HG02759 (cell line): ENCODE results near the gene FAM98B.

Experiments used
- ATAC-seq: cut with Tn5 transposase; IDR thresholded peaks from one replicate; pipeline ENCODE4 v1.9.1; 2021; ENCODE audit warnings: mild to moderate bottlenecking, moderate library complexity; ENCODE audit not compliant: unreplicated experiment

FAM98B gene

DNA sequence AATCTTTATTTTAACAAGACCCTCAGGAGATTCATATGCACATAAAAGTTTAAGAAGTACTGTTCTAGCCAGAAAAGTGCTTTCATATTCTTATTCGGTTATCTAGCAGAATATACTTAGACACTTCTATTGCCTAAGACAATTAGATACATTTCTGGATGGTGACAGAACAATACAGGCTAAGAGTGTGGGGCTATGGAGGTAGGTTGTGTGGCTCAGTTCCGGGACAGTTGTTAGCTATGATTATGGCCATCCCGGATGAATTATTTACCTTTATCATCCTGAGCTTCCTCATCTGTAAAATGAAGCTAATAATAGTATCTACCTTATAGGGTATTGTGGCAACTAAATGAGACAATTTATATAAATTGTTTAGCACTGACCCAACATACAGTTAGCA is 6.6 kb downstream of the FAM98B start:
- ATAC-seq = no peak

DNA sequence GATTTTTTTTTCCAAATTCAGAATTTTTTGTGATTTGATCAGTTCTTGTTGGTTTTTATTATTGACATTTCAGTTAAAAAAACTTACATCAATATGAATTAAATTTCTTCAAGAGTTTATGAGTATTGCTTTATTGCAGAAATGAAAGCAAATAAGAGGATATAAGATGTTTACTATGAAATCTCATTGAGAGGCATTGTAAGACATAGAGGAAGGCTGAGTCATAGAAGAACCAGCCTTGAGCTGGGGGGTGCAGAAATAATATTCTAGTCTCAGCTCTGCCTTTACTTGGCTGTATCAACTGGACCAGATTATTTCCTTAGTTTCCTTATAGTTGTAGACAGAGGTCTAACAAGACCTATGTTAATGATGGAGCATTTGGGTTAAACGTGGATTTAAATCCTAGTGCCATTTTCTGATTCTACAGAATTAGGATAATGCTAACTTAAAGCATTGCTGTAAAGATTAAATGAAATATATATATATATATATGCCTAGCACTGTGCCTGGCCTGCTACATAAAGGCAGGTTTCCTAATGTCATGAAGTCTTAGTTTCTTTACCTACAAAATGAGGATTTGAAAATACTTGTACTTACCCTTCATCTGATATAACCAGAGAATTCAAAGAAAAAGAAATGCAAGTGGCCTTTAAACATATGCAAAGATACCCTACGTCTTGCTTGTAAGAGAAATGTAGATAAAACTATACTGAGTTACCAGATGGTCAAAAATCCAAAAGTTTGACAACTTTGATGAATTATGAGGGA is 7.3 kb downstream of the FAM98B start:
- peak; percentile 80 for ATAC-seq

DNA sequence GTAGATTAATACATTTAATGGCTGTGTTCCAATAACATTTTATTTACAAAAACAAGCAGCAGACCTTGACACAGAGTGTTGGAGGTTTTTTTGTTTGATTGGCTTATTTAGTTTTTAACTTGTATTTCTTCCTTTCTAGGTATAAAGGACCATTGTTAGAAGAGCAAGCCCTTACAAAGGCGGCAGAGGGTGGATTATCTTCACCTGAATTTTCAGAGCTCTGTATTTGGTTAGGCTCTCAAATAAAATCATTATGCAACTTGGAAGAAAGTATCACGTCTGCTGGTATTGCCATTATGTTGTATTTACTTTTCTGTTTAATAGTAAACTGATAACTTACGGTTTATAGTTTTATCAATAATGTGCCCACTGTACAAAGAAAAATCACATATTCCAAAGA is 10.0 kb downstream of the FAM98B start:
- ATAC-seq = no peak

DNA sequence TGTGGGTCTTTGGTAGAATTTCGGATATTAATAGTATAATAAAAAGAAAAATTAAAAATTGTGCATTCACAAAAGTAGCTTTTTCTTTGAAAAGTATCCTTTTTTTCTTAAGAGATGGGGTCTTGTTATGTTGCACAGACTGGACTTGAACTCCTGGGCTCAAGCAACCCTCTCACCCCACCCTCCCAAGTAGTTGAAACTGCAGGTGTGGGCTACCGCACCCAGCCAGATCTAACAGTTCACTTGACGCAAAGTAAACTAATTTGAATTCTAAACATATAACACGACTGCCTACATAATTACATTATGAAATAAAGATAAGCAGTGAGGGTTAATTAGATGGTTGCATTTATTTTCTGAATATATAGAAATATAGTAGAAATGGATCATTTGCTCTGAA is 10.7 kb downstream of the FAM98B start:
- no peak for ATAC-seq

DNA sequence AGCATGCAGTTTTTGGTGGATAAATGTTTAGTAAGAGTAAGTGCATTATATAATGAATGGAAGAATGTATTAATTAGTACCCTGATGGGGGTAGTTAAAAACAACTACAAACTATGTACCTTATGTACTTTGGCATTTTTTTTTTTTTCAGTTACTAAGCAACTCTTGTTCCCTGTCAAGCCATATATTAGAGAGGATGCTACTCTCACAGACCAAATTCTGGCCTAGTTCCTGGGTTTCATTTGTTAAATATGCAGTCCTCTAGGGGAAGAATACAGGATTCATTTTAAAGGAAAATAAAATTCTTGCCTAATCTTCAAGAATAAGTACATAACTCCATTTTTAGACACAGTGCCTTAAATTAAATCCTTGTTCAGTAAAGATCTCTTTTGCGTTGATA is 16.9 kb downstream of the FAM98B start:
- no peak for ATAC-seq

DNA sequence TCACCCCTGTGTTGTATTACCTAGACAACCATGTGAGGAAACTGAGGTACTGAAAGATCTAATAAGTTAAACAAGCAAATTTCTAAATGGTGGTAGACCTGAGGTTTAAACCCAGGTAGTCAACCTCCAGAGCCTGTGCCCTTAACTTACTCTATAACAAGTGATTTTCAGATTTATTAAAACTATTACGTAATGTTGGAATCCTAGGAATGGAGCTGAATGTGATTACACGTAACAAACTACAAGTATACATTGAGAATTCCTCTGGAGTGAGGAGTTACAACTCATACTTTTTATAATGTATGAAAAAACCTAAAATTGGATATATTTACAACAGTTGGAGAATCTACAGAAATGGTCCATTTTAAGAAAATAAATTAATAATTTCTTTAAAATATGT is 18.0 kb downstream of the FAM98B start:
- no peak for ATAC-seq

DNA sequence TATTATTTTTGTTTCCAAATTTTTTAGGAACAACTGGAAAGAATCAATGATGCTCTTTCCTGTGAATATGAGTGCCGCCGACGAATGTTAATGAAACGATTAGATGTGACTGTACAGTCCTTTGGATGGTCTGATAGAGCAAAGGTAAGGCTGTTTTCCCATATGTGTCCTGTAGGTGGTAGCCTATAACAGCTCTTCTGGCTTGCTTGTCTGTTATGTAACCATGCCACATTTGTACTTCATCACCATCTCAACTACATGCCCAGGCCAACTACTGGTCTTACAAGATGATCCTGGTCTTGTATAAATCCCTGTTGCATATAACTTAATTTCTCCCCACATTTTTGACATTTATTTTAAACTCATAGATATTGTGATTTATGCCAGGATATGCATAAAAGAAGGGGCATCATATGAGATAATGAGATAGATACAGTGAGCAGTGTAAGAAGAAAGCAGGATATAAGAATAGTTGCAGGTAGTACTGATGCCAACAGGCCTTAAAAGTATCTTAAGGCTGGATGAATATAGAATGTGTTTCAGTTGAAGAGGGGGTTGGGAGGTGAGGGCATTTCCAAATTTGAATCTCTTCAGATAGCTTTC is 20.3 kb downstream of the FAM98B start:
- ATAC-seq = peak; percentile 99

DNA sequence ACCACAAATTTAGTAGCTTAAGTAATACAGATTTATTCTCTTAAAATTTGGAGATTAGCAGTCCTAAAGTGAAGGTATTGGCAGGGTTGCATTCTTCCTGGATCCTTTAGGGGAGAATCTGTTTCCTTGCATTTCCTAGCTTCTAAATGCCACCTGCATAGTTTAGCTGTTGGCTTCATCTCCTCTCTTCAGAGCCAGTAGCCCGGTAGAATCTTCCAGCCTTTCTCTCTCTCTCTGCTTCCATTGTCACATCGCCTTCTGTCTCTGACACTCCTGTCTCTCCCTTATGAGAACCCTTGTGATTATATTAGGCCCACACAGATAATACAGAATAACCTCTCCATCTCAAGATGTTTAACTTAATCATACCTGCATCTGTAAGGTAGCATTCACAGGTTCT is 21.4 kb downstream of the FAM98B start:
- no peak for ATAC-seq

DNA sequence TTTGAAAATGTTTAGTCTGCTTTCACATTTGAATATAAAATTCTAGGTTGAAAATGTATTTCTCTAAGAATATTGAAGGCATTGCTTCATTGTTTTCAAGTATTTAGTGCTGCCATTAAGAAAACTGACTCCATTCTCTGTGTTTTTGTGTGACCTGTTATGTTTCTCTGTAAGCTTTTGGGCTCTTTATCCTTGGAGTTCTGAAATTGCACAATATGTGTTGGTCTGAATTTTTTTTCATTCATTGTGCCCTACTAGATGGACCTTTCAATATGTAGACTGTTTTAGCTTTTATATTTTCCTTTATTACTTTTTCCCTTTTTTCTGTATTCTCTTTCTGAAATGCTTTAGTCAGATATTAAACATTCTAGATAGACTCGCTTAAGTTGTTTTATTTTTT is 22.2 kb downstream of the FAM98B start:
- ATAC-seq = no peak

DNA sequence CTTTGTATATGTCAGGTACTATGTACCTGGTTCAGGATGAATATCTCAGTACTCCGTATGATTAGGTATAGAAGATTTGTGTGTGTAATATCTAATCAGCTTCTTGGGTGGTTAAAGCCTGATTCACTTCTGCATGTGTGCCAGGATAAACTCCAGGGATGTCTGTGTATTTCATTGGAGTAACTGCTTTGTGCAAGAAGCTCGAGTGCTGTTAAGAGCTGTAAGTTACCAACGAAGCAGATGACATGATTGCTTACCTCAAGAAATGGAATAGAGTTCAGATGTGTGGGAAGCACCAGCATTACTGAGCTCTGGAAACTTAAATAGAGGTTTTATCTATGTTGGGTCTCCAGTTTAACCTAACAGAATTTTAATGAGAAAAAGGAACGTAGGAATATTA is 23.7 kb downstream of the FAM98B start:
- no peak for ATAC-seq

DNA sequence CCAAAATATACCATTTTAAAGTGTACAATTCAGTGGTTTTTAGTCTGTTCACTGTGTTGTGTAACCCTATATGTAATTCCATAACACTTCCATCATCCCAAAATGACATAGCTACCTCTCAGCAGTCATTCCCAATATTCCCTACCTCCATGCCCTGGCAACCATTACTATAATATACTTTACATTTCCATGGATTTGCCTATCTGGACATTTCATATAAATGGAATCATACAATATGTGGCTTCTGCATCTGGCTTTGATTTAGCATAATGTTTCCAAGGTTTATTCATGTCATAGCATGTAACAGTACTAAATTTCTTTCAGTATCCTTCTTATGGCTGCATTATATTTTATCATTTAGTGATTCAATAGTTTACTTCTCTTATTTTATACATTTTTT is 25.3 kb downstream of the FAM98B start:
- ATAC-seq = no peak

DNA sequence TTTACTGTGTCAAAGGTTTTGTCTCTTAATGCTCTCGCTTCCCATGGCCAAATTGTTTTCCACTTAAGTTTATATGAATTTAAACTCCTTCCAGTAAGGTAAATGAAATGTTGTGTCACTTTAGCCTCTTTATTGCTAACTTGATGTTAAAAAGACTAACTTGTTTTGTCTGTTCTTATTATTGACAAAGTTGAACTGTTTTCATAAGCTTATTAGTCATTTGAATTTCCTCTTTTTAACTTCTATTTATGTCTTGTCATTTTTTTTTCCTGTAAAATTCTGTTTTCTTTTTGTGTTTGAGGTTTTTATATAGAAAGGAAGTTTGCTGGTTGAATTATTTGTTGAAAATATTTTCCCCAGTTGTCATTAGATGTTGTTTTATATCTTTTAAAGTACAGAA is 25.8 kb downstream of the FAM98B start:
- ATAC-seq = no peak

DNA sequence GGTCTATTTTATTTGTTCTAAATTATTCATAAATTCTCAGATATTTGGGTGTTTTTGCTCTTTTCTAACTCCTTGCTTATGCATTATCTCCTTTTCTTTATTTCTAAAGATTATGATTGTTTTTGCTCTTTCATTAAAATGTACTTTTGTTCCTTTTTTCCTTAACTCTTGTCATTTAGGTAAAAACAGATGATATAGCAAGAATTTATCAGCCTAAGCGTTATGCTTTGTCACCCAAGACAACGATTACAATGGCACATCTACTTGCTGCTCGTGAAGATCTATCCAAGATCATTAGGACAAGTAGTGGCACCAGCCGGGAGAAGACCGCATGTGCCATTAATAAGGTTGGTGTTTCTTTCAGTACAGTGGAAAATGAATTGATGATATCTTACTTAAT is 27.2 kb downstream of the FAM98B start:
- ATAC-seq = no peak

DNA sequence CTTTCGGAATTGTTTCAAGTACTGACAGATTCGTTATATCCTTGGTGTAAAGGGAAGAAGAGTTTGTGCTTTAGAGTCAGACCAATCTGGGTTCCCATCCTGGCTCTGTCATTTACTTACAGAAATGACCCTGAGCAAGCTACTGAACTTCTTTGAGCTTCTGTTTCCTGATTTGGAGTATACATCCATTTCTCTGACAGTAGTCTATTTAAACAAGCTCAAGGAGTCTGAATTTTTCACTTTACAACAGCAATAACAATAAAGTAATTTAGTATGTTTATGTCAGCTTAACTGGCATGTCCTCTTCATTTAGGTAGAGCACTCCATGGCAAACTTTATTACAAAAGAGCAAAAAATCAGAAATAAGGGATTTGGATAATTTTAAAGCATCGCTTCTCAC is 27.8 kb downstream of the FAM98B start:
- no peak for ATAC-seq

DNA sequence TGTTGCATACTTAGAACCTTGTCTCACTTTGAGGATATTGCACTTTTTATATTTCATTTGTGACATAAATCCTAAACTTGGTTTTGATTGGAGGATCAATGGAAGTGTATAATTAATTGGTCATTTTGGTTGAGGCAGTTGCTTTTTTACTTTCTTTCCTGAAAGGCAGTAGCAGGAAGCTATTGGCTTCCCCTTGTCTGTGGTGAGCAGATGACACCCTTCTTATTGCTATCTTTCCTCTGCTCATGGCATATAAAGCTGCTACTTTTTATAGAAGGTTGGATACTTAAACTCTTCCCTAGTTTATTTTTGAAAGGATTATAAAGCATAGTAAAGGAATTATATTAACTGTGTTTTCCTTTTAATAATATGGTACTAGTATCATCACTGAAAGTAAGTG is 28.6 kb downstream of the FAM98B start:
- no peak for ATAC-seq

DNA sequence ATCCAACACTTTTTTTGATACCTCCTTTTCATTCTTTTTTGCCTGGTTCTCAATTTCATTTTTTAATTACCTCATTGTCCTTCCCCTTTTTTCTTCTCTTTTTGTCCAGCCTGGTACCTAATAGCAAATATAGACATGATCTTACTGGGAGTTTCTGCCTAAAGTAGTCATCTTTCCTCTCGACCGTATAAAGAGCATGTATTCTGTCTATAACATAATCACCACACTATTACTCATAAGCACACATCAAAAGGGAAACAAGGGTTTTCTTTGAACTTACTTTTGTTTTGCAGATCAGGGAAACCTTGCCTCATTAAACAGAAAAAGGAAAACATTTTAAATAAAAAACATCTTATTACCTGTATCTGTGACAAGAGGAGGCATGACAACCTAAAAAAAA is 33.0 kb downstream of the FAM98B start:
- ATAC-seq = no peak

DNA sequence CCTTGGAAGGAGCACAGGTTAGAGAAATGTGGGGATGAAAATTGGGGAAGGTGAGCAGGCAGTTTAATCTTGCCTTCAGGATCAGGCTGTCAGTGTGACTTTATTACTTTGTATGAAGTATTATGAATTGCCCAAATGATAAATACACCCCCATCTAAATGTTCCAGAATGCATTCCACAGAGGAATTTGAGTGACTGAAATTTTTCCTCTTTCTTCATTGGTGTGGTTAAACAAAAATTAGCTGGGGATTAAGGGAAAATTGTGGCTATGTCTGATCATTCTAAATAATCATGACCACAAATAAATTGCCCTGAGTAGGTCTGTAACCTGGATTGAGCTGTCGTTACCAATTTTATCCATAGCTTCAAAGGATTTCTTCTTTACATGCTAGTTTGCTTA is 33.5 kb downstream of the FAM98B start:
- ATAC-seq = no peak

DNA sequence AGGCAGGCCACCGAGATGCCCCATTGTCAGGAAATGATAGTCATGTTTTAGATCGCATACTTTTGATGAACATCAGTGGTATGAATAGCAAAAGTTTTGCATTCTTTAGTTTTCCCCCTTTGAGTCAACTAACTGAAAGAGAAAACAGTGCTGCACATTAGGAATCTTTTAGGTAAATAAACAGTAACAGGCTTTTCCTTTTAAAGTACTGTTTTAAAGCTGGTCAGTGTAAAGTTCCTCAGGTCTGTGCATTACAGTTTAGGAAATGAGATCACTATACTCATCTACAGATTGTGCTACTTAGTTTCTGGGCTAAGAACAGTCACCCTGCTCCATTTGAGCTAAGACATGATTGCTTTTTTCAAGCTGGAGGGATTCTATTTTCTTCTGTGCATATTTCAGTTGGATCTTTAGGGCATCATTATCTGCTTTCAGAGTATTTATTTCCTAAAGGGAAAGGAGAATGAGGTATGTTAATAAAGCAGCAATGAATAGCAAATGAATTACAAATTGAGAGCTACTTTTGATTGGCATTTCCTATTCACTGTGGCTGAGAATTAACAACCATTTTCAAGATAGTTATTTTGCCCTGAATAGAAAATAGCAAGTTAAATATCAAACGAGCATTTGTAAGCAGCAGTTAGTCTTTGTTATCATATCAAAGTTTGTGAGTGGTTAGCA is 36.5 kb downstream of the FAM98B start:
- ATAC-seq = no peak

DNA sequence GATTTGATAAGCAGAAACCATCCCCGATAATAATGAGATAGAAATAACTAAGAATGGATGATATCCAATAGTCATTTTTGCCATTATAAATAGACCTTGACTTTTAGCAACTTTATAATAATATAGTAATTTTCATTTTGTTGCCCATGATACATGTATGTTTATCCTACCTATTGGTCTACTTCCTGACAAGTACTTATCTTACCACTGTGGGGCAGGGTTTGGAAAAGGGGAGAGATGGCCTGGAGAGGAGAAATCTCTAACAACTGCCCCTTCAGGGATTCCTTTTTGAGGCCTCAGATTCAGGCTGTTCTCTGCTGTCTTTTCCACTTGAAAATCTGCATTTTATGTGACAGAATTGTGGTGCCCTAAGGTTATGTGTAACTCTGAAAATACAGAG is 42.2 kb downstream of the FAM98B start:
- ATAC-seq = no peak

DNA sequence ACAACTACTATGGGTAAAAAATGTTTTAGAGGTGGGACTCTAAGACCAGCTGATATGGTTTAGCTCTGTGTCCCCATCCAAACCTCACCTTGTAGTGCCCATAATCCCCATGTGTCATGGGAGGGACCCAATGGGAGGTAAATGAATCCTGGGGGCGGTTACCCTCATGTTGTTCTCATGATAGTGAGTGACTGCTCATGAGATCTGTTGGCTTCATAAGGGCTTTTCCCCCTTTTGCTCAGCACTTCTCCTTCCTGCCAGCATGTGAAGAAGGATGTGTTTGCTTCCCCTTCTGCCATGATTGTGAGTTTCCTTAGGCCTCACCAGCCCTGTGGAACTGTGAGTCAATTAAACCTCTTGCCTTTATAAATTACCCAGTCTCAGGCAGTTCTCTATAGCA is 45.7 kb downstream of the FAM98B start:
- ATAC-seq = no peak

DNA sequence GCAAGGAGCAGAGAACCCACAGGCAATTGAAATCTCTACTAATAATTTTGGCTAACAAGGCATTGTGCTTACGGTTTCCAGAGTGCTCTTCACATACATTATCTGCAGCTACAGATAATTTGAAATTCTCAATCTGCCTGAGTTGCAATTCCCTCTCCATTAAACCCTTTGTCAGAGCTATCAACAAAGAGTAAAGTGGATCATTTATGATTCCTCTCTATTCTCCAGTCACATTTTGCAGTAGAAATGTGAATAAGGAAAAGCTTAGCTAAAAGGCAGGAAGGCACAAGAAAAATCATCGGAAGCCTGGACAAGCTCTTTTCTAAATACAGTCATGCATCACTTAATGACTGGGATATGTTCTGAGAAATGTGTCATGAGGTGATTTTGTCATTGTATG is 49.6 kb downstream of the FAM98B start:
- ATAC-seq = no peak

DNA sequence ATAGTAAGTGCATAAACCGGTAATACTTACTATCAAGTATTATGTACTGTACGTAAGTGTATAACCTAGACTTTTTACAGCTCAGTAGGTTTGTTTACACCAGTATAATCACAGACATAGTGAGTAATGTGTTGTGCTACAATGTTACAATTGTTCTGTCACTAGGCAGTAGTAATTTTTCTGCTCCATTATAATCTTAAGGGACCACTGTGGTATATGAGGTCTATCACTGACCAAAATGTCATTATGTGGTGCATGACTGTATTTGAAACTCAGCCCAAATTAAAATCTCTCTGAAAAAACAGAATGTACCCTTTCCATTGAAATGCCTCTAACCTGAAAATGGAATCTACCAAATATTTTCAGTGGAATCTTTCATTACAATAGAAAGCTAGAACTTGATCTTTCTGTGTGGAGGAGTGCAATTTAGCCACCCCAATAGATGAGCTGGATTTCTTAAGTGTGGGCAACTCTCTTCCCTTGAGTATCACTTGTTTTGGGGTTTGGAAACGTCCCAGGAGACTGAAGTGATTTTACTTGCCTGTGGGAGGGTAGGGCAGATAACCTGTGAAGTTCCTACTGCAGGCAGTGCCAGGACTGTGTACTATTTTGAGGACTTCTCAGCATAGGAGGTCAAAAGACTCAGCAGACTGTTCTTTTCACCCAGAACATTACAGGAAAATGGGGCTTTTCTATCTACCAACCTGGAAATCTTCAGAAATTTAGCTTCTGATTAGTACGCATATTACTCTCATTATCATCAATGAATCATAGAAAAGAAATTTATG is 50.9 kb downstream of the FAM98B start:
- no peak for ATAC-seq
